Aorta (tissue), 5 donors: Measurements from ENCODE around the gene GJB5. TPM values are rescaled to one million over a fixed set of nuclear protein-coding genes. Genes with fewer than 3 reads are reported as not detected.

Source experiments
- ATAC-seq: fragments of 200-7000 bp; cut with Tn5 transposase; one replicate; pipeline ENCODE4 v1.9.1; 2022; ENCODE audit warnings: moderate library complexity; ENCODE audit not compliant: low FRiP score
- DNase-seq, 2 donors: peaks; one replicate each; pipeline ENCODE4 v3.0.0-alpha.2; 2020
- H3K27ac ChIP-seq, 2 donors: one replicate each; pipeline ENCODE4 v1.5.1; 2013; ENCODE audit warnings: low read length in 2 of 2, mild to moderate bottlenecking in 2 of 2, moderate library complexity in 2 of 2, control low read depth in 1 of 2, inconsistent platforms in 1 of 2, low read depth in 1 of 2
- H3K27me3 ChIP-seq, 2 donors: one replicate each; pipeline ENCODE4 v1.6.1; 2013; ENCODE audit warnings: control low read depth in 1 of 2, low read length in 1 of 2, mild to moderate bottlenecking in 1 of 2, moderate library complexity in 1 of 2; ENCODE audit not compliant: insufficient read depth in 2 of 2, control insufficient read depth in 1 of 2
- H3K36me3 ChIP-seq, 2 donors: one replicate each; pipeline ENCODE4 v1.6.1; 2013; ENCODE audit warnings: control low read depth in 1 of 2, low read length in 1 of 2, mild to moderate bottlenecking in 1 of 2; ENCODE audit not compliant: insufficient read depth in 2 of 2, control insufficient read depth in 1 of 2
- H3K4me1 ChIP-seq, 2 donors: one replicate each; pipeline ENCODE4 v1.6.1; 2013; ENCODE audit warnings: low read length in 2 of 2, control low read depth in 1 of 2, mild to moderate bottlenecking in 1 of 2, moderate library complexity in 1 of 2; ENCODE audit not compliant: insufficient read depth in 2 of 2, control insufficient read depth in 1 of 2
- H3K4me3 ChIP-seq, 2 donors: one replicate each; pipeline ENCODE4 v1.5.1; 2013; ENCODE audit warnings: low read length in 2 of 2, control low read depth in 1 of 2, mild to moderate bottlenecking in 1 of 2
- H3K9me3 ChIP-seq: one replicate; pipeline ENCODE4 v1.6.1; 2013; ENCODE audit warnings: mild to moderate bottlenecking, low read length; ENCODE audit not compliant: control insufficient read depth
- WGBS, 2 donors: extraction: QIAGEN DNeasy Blood & Tissue Kit; methylation state at CpG; one replicate each; pipeline ENCODE4 v1.1.7; 2013; 5-methylcytosine and 5-hydroxymethylcytosine counted together
- intact Hi-C, 2 donors: fragments of 100-400 bp; cut with DNase I; formaldehyde crosslinking; loops; one replicate each; pipeline versions ENCODE4 v1.14.2 to v1.15.0; 2022
- polyA plus RNA-seq, 2 donors: library from polyadenylated mRNA; stranded (reverse); fragments of 200-250 nt; gene quantifications; one replicate each; pipeline ENCODE4 v1.2.3, GENCODE V29; 2013
- total RNA-seq, 2 donors: library from RNA; stranded (reverse); fragmentation: NEBNext Ultra II Directional; extraction: Animal tissue kit (Norgen Biotek cat#: 25700); gene quantifications; one replicate each; pipeline ENCODE4 v1.2.1, GENCODE V29; 2021
- donor health status: healthy with polysubstance abuse.
- donor health status: Bipolar disorder and iron deficiency.
- donor health status: DM: no; HTN: no; CAD: no.
- donor health status: DM: no; HTN: no; CAD: no.
- donor health status: DM: yes; HTN: yes; CAD: no.

Gene GJB5
- total and polyA plus RNA-seq, 4 donors, result not detected

GRCh38 chr1:34776911-34777310 is 22.1 kb downstream of the GJB5 start:
- Histone ChIP-seq H3K36me3 (no peaks in the 10 kb centered on the region), H3K27ac (no peak overlapping the region), H3K4me1 (no peaks in the 10 kb centered on the region), H3K9me3 (no peaks in the 10 kb centered on the region), H3K27me3 (no peaks in the 10 kb centered on the region), H3K4me3 (no peak overlapping the region)
- ATAC-seq (no peak), DNase-seq (peak in 1 of 2 donors; percentile 51)
- intact Hi-C loops, result no loop called here
- WGBS, 2 donors, result 76 to 87% methylated on average over 3 of the region's 3 CpGs

- H3K4me1 ChIP-seq, result no peaks in the 10 kb centered on the region
- no peaks in the 10 kb centered on the region for H3K9me3 ChIP-seq
- no peak overlapping the region for H3K4me3 ChIP-seq
- 56 to 76% methylated on average over 10 of the region's 10 CpGs for WGBS, 2 donors
- intact Hi-C loops, result no loop called here
- no peak overlapping the region for H3K27ac ChIP-seq
- DNase-seq (peak in 1 of 2 donors; percentile 40), ATAC-seq (no peak)
- H3K36me3 ChIP-seq, result no peaks in the 10 kb centered on the region
- no peaks in the 10 kb centered on the region for H3K27me3 ChIP-seq
Measured at GRCh38 chr1:34777519-34778321, 22.9 kb downstream of the GJB5 start.

GRCh38 chr1:34778381-34778780 is 23.5 kb downstream of the GJB5 start:
- DNase-seq (peak in 1 of 2 donors; percentile 17), ATAC-seq (no peak)
- no peaks in the 10 kb centered on the region for H3K27me3 ChIP-seq
- WGBS, 2 donors, result 72 to 74% methylated on average over 6 of the region's 6 CpGs
- no peaks in the 10 kb centered on the region for H3K4me1 ChIP-seq
- H3K27ac ChIP-seq, result no peak overlapping the region
- no peaks in the 10 kb centered on the region for H3K9me3 ChIP-seq
- no peak overlapping the region for H3K4me3 ChIP-seq
- no peaks in the 10 kb centered on the region for H3K36me3 ChIP-seq
- intact Hi-C loops, result no loop called here

GRCh38 chr1:34779005-34779404 is 24.2 kb downstream of the GJB5 start:
- Histone ChIP-seq H3K4me3 (no peak overlapping the region), H3K27ac (no peak overlapping the region), H3K4me1 (no peaks in the 10 kb centered on the region), H3K27me3 (no peaks in the 10 kb centered on the region), H3K9me3 (no peaks in the 10 kb centered on the region), H3K36me3 (no peaks in the 10 kb centered on the region)
- ATAC-seq (no peak), DNase-seq (no peak)
- intact Hi-C loops, result no loop called here
- WGBS, 2 donors, result 83 to 94% methylated on average over 5 of the region's 5 CpGs

GRCh38 chr1:34779526-34779925 is 24.7 kb downstream of the GJB5 start:
- H3K27ac ChIP-seq, result no peak overlapping the region
- no peaks in the 10 kb centered on the region for H3K36me3 ChIP-seq
- H3K9me3 ChIP-seq, result no peaks in the 10 kb centered on the region
- 87 to 89% methylated on average over 5 of the region's 5 CpGs for WGBS, 2 donors
- DNase-seq, result peak in 1 of 2 donors; percentile 21
- no peaks in the 10 kb centered on the region for H3K27me3 ChIP-seq
- no peak overlapping the region for H3K4me3 ChIP-seq
- intact Hi-C loops, result no loop called here
- no peaks in the 10 kb centered on the region for H3K4me1 ChIP-seq
- no peak for ATAC-seq

- intact Hi-C loops, result no loop called here
- Histone ChIP-seq H3K4me3 (no peak overlapping the region), H3K27me3 (no peaks in the 10 kb centered on the region), H3K4me1 (no peaks in the 10 kb centered on the region), H3K36me3 (no peaks in the 10 kb centered on the region), H3K9me3 (no peaks in the 10 kb centered on the region), H3K27ac (no peak overlapping the region)
- 93 to 96% methylated on average over 5 of the region's 5 CpGs for WGBS, 2 donors
- peak in 1 of 2 donors; percentile 38 for DNase-seq
- ATAC-seq, result no peak
Measured at GRCh38 chr1:34779962-34780361, 25.1 kb downstream of the GJB5 start.

GRCh38 chr1:34780528-34780927 is 25.7 kb downstream of the GJB5 start:
- H3K27me3 ChIP-seq, result no peaks in the 10 kb centered on the region
- no peak for ATAC-seq

GRCh38 chr1:34781071-34781843 is 26.4 kb downstream of the GJB5 start, which contains the start of gene GJB3:
Gene GJB3 (plus strand): TSS chr1:34781214. CDS start chr1:34784763, 3,549 bp downstream.
- H3K4me1 ChIP-seq, result no peaks in the 10 kb centered on the region
- H3K27me3 ChIP-seq, result no peaks in the 10 kb centered on the region
- intact Hi-C loops, result no loop called here
- no peaks in the 10 kb centered on the region for H3K9me3 ChIP-seq
- no peaks in the 10 kb centered on the region for H3K36me3 ChIP-seq
- WGBS, 2 donors, result 1% methylated on average over 57 to 62 of the region's 62 CpGs
- H3K4me3 ChIP-seq, result peak within 1 kb of the TSS; percentile 38 to 42
- H3K27ac ChIP-seq, result no peak within 1 kb of the TSS
- ATAC-seq (peak; percentile 36), DNase-seq (peak in 1 of 2 donors; percentile 77)

More at GRCh38 chr1:34780528-34780927, 25.7 kb downstream of the GJB5 start:
- Histone ChIP-seq H3K9me3 (no peaks in the 10 kb centered on the region), H3K36me3 (no peaks in the 10 kb centered on the region), H3K4me3 (no peak overlapping the region), H3K4me1 (no peaks in the 10 kb centered on the region), H3K27ac (no peak overlapping the region)
- peak in 1 of 2 donors; percentile 34 for DNase-seq
- WGBS, 2 donors, result 85 to 94% methylated on average over 2 of the region's 2 CpGs
- intact Hi-C loops, result no loop called here
